Small intestine (tissue), 7 donors: ENCODE results near the gene OST4. TPM values are rescaled to one million over a fixed set of nuclear protein-coding genes. Genes with fewer than 3 reads are reported as not detected.

Experiments used
- DNase-seq, 2 donors: peaks; one replicate each; pipeline versions ENCODE4 v3.0.0 to v3.0.0-alpha.2; 2013
- FAIRE-seq: peaks from 2 replicates; lab custom pipeline; 2012; peaks lifted over from hg19 to GRCh38; lab: Jason Lieb, UNC
- H3K27ac ChIP-seq, 3 donors: one replicate each; pipeline ENCODE4 v1.5.1; 2013; ENCODE audit warnings: low read length in 2 of 3, mild to moderate bottlenecking in 2 of 3, control low read depth in 1 of 3, inconsistent platforms in 1 of 3, low read depth in 1 of 3, moderate library complexity in 1 of 3
- H3K27me3 ChIP-seq, 3 donors: one replicate each; pipeline ENCODE4 v1.6.1; 2013; ENCODE audit warnings: low read length in 3 of 3, inconsistent platforms in 1 of 3; ENCODE audit not compliant: control insufficient read depth in 3 of 3, insufficient read depth in 3 of 3
- H3K36me3 ChIP-seq, 3 donors: one replicate each; pipeline ENCODE4 v1.6.1; 2013; ENCODE audit warnings: low read length in 3 of 3, inconsistent platforms in 1 of 3, low read depth in 1 of 3, mild to moderate bottlenecking in 1 of 3, moderate library complexity in 1 of 3; ENCODE audit not compliant: control insufficient read depth in 3 of 3, insufficient read depth in 2 of 3
- H3K4me1 ChIP-seq, 3 donors: one replicate each; pipeline ENCODE4 v1.6.1; 2013; ENCODE audit warnings: low read length in 2 of 3, inconsistent platforms in 1 of 3, low read depth in 1 of 3, mild to moderate bottlenecking in 1 of 3, moderate library complexity in 1 of 3; ENCODE audit not compliant: control insufficient read depth in 3 of 3, insufficient read depth in 2 of 3
- H3K4me3 ChIP-seq, 3 donors: one replicate each; pipeline ENCODE4 v1.5.1; 2013; ENCODE audit warnings: low read length in 3 of 3, control low read depth in 1 of 3, inconsistent platforms in 1 of 3, low read depth in 1 of 3, mild to moderate bottlenecking in 1 of 3, moderate library complexity in 1 of 3
- H3K9me3 ChIP-seq, 2 donors: one replicate each; pipeline ENCODE4 v1.6.1; 2013; ENCODE audit warnings: low read depth in 1 of 2, low read length in 1 of 2; ENCODE audit not compliant: control insufficient read depth in 2 of 2, insufficient read depth in 1 of 2
- WGBS, 3 donors: extraction: QIAGEN DNeasy Blood & Tissue Kit; methylation state at CpG; one replicate each; pipeline ENCODE4 v1.1.7; 2013; 5-methylcytosine and 5-hydroxymethylcytosine counted together
- polyA plus RNA-seq, 4 donors: library from polyadenylated mRNA; stranded (reverse) in 3 of 4; unstranded in 1 of 4; fragments of 200-250 nt in 3 of 4; fragments of 120-200 nt in 1 of 4; gene quantifications; one replicate each; pipeline versions ENCODE4 v1.2.1 to v1.2.3, GENCODE V29; 2013
- donor health status: healthy with polysubstance abuse.
- donor health status: control.
- donor health status: control.
- donor health status: Bipolar disorder and iron deficiency.
- donor health status: healthy.

OST4 gene
- polyA plus RNA-seq, 4 donors, result 319 to 477 (median 396) TPM

DNA sequence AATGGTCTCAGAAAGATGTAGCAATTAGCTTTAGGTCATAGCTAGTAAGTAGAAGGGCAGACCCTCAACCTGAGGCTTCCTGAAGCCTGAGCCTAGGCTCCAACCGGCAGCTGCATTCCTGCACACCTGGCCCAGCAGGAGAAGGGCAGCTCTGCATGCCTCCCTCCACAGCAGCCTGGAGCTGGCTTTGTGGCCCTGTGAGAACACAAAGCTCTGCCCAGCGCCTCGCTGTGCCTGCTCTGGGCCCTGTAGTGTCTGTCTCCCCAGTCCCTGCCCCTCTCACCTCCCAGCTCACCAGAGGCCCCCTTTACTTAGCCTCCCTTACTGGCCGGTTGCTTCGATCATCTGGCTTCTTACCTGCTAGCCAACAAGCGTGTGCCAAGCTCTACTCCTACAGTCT, 32.0 kb downstream of the OST4 start:
- Histone ChIP-seq H3K27ac (no peak overlapping the region), H3K36me3 (peaks cover 21 to 80% (median 35%) of the 10 kb centered on the region in 3 donors), H3K27me3 (no peaks in the 10 kb centered on the region), H3K4me3 (no peak overlapping the region), H3K9me3 (no peaks in the 10 kb centered on the region), H3K4me1 (peaks cover 0 to 30% (median 0%) of the 10 kb centered on the region in 3 donors)
- WGBS, 3 donors, result 87 to 93% (median 89%) methylated on average over 6 of the region's 6 CpGs
- no peak for DNase-seq
- no peak for FAIRE-seq

DNA sequence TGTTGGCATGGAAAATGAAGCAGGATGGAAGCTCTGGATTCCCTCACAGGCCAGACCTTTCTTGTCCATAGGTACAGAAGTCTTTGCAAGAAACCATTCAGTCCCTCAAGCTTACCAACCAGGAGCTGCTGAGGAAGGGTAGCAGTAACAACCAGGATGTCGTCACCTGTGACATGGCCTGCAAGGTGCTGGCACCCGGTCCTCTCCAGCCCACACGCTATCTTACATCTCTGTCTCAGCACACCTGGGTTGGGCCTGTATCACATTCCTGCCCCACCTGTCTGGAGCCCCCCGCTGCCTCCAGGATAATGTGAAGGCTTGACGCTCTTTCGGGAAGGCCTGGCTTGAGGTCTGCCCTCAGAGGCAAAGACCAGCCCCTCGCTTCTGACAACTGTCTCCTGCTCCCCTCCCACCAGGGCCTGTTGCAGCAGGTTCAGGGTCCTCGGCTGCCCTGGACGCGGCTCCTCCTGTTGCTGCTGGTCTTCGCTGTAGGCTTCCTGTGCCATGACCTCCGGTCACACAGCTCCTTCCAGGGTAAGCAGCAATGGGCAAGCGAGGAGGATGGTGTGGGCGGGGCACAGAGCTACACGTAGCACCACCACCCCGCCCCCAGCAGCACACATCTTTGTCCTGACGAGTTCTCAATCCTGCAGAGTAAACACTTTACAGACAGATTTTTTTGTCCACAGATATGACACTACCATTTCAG, 32.7 kb downstream of the OST4 start:
- Histone ChIP-seq H3K4me1 (peaks cover 5 to 33% (median 5%) of the 10 kb centered on the region in 3 donors), H3K9me3 (no peaks in the 10 kb centered on the region), H3K27me3 (no peaks in the 10 kb centered on the region), H3K4me3 (no peak overlapping the region), H3K27ac (no peak overlapping the region), H3K36me3 (peaks cover 21 to 80% (median 35%) of the 10 kb centered on the region in 3 donors)
- no peak for DNase-seq
- FAIRE-seq, result no peak
- 85 to 87% (median 87%) methylated on average over 17 of the region's 17 CpGs for WGBS, 3 donors

DNA sequence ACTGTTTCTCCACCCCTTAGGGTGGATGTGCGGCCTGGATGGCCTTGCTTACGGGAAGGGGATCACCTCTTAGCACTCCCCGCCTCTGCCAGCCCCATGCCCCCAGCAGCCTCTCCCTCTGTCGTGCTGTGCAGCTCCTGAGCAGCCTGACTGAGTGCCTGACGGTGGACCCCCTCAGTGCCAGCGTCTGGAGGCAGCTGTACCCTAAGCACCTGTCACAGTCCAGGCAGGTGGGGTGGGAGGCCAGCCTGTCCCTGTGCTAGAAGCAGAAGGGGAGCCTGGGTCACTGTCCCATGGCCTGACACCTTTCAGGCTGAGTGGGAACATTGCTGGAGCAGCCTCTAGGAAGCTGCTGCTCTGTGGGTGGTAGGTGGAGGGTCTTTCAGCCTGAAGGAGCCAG, 33.4 kb downstream of the OST4 start:
- H3K27me3 ChIP-seq, result no peaks in the 10 kb centered on the region
- H3K4me1 ChIP-seq, result peaks cover 5 to 26% (median 8%) of the 10 kb centered on the region in 3 donors
- H3K9me3 ChIP-seq, result no peaks in the 10 kb centered on the region
- H3K27ac ChIP-seq, result no peak overlapping the region
- DNase-seq, result no peak
- peaks cover 21 to 78% (median 35%) of the 10 kb centered on the region in 3 donors for H3K36me3 ChIP-seq
- FAIRE-seq, result no peak
- 92 to 96% (median 94%) methylated on average over 6 of the region's 6 CpGs for WGBS, 3 donors
- no peak overlapping the region for H3K4me3 ChIP-seq

DNA sequence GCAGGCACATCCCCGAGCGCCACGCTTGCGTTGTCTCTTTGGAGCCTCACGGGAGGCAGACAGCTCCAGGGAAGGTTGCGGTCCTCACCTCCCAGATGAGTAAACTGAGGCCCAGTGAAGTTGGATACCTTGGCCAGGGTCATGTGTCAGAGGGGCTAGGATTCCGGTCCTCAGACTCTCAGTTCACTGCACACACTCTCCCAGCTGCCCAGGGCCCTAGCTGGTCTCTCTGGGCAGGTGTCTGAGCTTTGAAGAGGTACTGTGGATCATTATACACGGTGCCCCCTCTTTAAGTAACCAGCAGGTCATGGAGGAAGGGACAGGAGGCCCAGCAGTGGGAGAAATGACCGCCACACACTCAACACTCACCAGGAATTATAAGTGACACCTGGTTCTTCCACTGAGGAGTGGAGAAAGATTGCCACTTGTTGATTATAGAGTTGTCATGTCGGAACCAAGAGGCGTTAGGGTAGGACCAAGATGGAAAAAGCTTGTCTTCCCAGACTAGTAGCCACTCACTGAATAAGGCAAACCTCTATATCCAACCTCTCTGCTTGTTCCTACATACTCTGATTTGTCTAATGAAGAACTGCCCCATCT, 38.1 kb downstream of the OST4 start:
- peak overlapping the region; percentile 33 to 82 (median 61) for H3K27ac ChIP-seq
- H3K4me3 ChIP-seq, result peak overlapping the region; percentile 77 to 98 (median 94)
- H3K36me3 ChIP-seq, result peaks cover 13 to 56% (median 19%) of the 10 kb centered on the region in 3 donors
- peak in 1 of 2 donors; percentile 25 for DNase-seq
- H3K9me3 ChIP-seq, result no peaks in the 10 kb centered on the region
- WGBS, 3 donors, result 5 to 9% (median 6%) methylated on average over 11 of the region's 11 CpGs
- no peak for FAIRE-seq
- peaks cover 5 to 9% (median 8%) of the 10 kb centered on the region in 3 donors for H3K4me1 ChIP-seq
- no peaks in the 10 kb centered on the region for H3K27me3 ChIP-seq

DNA sequence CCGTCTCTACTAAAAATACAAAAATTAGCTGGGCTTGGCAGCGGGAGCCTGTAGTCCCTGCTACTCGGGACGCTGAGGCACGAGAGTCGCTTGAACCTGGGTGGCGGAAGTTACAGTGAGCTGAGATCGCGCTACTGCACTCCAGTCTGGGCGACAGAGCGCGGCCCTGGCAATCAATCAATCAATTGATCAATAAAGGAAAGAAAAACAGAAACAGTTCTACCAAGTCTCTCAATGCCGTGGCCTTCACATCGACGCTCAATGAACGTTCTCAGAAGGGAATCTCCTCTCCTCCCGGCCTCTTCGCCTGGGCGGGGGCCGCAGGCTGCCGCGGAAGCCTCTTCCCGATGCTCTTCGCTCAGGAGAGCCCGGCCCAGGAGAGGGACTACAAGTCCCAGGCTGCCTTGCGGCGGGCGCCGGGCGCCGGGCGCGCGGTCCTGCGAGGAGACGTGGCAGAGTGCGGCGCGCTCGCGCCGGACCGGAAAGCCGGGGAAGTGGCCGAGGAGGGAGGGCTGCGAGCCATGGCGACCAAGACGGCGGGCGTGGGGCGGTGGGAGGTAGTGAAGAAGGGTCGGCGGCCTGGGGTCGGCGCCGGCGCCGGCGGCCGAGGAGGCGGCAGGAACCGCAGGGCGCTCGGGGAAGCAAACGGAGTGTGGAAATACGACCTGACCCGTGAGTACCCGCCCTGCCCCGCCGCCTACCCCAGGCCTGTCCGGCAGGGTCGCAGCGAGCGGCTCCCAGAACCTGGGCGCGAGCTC, 38.8 kb downstream of the OST4 start, which contains the start of gene TMEM214:
TSS of gene TMEM214 (plus strand) at position 471 of the 758 bp plus-strand sequence. CDS start at position 522, 51 bp downstream.
- Histone ChIP-seq H3K36me3 (peaks cover 7 to 55% (median 15%) of the 10 kb centered on the region in 3 donors), H3K4me1 (peaks cover 5 to 9% (median 8%) of the 10 kb centered on the region in 3 donors), H3K9me3 (no peaks in the 10 kb centered on the region), H3K27ac (peak within 1 kb of the TSS; percentile 33 to 82 (median 61)), H3K27me3 (no peaks in the 10 kb centered on the region), H3K4me3 (peak within 1 kb of the TSS; percentile 77 to 98 (median 94))
- 0% methylated on average over 73 to 76 of the region's 76 CpGs for WGBS, 3 donors
- peak; percentile 84 to 93 for DNase-seq
- no peak for FAIRE-seq

DNA sequence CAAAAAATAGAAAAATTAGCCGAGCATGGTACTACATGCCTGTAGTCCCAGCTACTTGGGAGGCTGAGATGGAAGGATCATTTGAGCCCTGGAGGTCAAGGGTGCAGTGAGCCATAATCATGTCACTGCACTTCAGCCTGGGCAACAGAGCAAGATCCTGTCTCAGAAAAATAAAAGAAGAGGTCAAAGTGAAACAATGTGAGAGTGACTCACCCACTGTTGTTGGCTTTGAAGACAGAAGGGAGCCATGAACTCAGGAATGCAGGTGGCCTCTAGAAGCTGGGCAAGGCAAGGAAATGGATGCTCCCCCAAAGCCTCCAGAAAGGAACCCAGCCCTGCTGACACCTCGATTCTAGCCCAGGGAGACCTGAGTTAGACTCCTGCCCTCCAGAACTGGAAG, 42.4 kb downstream of the OST4 start:
- H3K4me1 ChIP-seq, result peaks cover 2 to 8% (median 6%) of the 10 kb centered on the region in 3 donors
- no peaks in the 10 kb centered on the region for H3K27me3 ChIP-seq
- no peak overlapping the region for H3K4me3 ChIP-seq
- no peak overlapping the region for H3K27ac ChIP-seq
- DNase-seq (peak in 1 of 2 donors; percentile 50), FAIRE-seq (no peak)
- H3K36me3 ChIP-seq, result peaks cover 0 to 59% (median 0%) of the 10 kb centered on the region in 3 donors
- no peaks in the 10 kb centered on the region for H3K9me3 ChIP-seq
- 76 to 85% (median 77%) methylated on average over 2 of the region's 2 CpGs for WGBS, 3 donors

DNA sequence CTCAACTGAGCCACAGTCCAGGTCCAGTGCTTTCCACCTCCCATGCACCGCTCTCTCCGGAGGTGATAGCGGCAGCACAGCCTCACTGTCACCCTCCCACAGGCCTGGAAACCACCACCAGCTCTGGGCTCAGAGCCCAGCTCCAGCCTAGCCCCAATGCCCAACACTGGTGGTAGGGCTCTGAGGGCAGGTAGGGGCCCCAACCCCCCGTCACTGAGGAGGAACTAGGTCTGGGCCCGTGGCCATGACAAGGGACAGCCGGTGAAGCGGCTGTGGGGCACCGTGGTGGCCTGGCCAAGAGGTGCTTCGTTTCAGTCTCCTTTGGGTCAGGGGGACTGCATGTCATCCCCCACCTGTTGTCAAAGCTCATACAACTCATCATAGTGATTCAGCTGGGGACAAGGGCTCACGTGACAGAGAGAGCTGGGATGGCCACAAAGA, 44.2 kb downstream of the OST4 start:
- Histone ChIP-seq H3K4me3 (no peak overlapping the region), H3K9me3 (no peaks in the 10 kb centered on the region), H3K27me3 (no peaks in the 10 kb centered on the region), H3K4me1 (peaks cover 0 to 4% (median 0%) of the 10 kb centered on the region in 3 donors), H3K27ac (no peak overlapping the region), H3K36me3 (peaks cover 0 to 73% (median 2%) of the 10 kb centered on the region in 3 donors)
- DNase-seq (no peak), FAIRE-seq (no peak)
- 91 to 96% (median 96%) methylated on average over 10 of the region's 10 CpGs for WGBS, 3 donors
